Prostate gland (tissue), 2 donors: ENCODE results near the gene RAI2.

Experiments used
- POLR2A ChIP-seq: fragments of 450-650 bp; IDR thresholded peaks from one replicate; pipeline ENCODE4 v1.6.1; 2016; ENCODE audit warnings: antibody characterized with exemption, mild to moderate bottlenecking
- TF ChIP-seq, protein P1 (sequence below), 4 experiments: fragments of 200-600 bp in 2 of 4; fragments of 450-650 bp in 2 of 4; sonication (generic) in 2 of 4; IDR thresholded peaks; 1 replicate in 3 of 4; 2 replicates in 1 of 4; pipeline ENCODE4 v1.5.1; 2016 to 2019; ENCODE audit warnings: antibody characterized with exemption in 4 of 4, mild to moderate bottlenecking in 2 of 4, moderate library complexity in 2 of 4

- TF ChIP-seq, protein P1, sequence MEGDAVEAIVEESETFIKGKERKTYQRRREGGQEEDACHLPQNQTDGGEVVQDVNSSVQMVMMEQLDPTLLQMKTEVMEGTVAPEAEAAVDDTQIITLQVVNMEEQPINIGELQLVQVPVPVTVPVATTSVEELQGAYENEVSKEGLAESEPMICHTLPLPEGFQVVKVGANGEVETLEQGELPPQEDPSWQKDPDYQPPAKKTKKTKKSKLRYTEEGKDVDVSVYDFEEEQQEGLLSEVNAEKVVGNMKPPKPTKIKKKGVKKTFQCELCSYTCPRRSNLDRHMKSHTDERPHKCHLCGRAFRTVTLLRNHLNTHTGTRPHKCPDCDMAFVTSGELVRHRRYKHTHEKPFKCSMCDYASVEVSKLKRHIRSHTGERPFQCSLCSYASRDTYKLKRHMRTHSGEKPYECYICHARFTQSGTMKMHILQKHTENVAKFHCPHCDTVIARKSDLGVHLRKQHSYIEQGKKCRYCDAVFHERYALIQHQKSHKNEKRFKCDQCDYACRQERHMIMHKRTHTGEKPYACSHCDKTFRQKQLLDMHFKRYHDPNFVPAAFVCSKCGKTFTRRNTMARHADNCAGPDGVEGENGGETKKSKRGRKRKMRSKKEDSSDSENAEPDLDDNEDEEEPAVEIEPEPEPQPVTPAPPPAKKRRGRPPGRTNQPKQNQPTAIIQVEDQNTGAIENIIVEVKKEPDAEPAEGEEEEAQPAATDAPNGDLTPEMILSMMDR (IDR thresholded peaks at IDR 0.05) = no peak
- TF ChIP-seq POLR2A = no peak
These were observed 47.0 kb downstream of the RAI2 start for GRCh38 chrX:17814059-17814458.
